HepG2 (cell line): Measurements from ENCODE around the gene ANKRD11. TPM values are rescaled to one million over a fixed set of nuclear protein-coding genes. Genes with fewer than 3 reads are reported as not detected.
A peak's percentile ranks its signal among the peaks of the same experiment; 100 is the strongest.

ENCODE experiments used
- DPF2 ChIP-seq: sonication (generic); formaldehyde crosslinking; IDR thresholded peaks from 2 replicates; pipeline ENCODE4 v1.4.0; 2020; ENCODE audit warnings: mild to moderate bottlenecking, low read depth, missing genetic modification reagents, borderline replicate concordance
- HMGA1 ChIP-seq: sonication (generic); formaldehyde crosslinking; conservative IDR thresholded peaks from 2 replicates; pipeline ENCODE4 v1.4.0; 2020; ENCODE audit warnings: missing genetic modification reagents
- JUN ChIP-seq: sonication (generic); formaldehyde crosslinking; IDR thresholded peaks from 2 replicates; pipeline ENCODE4 v1.4.0; 2020; ENCODE audit warnings: mild to moderate bottlenecking, missing genetic modification reagents
- KLF6 ChIP-seq: IDR thresholded peaks from 2 replicates; pipeline ENCODE4 v1.8.0; 2016; ENCODE audit warnings: missing biosample characterization, missing genetic modification reagents
- NBN ChIP-seq: fragments of 450-650 bp; conservative IDR thresholded peaks from 2 replicates; pipeline ENCODE4 v1.6.1; 2017
- NCOA5 ChIP-seq: sonication (generic); formaldehyde crosslinking; IDR thresholded peaks from 2 replicates; pipeline ENCODE4 v1.4.0; 2020; ENCODE audit warnings: missing genetic modification reagents
- NFE2L1 ChIP-seq: sonication (generic); formaldehyde crosslinking; IDR thresholded peaks from 2 replicates; pipeline ENCODE4 v1.4.0; 2020; ENCODE audit warnings: missing genetic modification reagents, mild to moderate bottlenecking, borderline replicate concordance
- PHF20 ChIP-seq: sonication (generic); formaldehyde crosslinking; IDR thresholded peaks from 2 replicates; pipeline ENCODE4 v1.5.0; 2020; ENCODE audit warnings: mild to moderate bottlenecking, missing genetic modification reagents
- PLRG1 ChIP-seq: fragments of 450-650 bp; conservative IDR thresholded peaks from 2 replicates; pipeline ENCODE4 v1.6.1; 2016
- RAD51 ChIP-seq: fragments of 450-650 bp; IDR thresholded peaks from 2 replicates; pipeline ENCODE4 v1.6.1; 2016; ENCODE audit warnings: borderline replicate concordance
- RARA ChIP-seq: IDR thresholded peaks from 2 replicates; pipeline ENCODE4 v1.6.1; 2016; ENCODE audit warnings: missing genetic modification reagents, missing compliant biosample characterization
- SALL1 ChIP-seq: sonication (generic); formaldehyde crosslinking; IDR thresholded peaks from 2 replicates; pipeline ENCODE4 v1.8.0; 2022; ENCODE audit warnings: mild to moderate bottlenecking, missing genetic modification reagents
- SAP130 ChIP-seq: IDR thresholded peaks from 2 replicates; pipeline ENCODE4 v1.6.1; 2016; ENCODE audit warnings: low read depth
- SATB2 ChIP-seq: sonication (generic); formaldehyde crosslinking; IDR thresholded peaks from 2 replicates; pipeline ENCODE4 v1.5.0; 2020; ENCODE audit warnings: missing genetic modification reagents
- SIN3B ChIP-seq: fragments of 150-350 bp; IDR thresholded peaks from 2 replicates; pipeline ENCODE4 v1.6.1; 2014; ENCODE audit warnings: low read length
- THAP11 ChIP-seq: IDR thresholded peaks from 2 replicates; pipeline ENCODE4 v1.6.1; 2016; ENCODE audit warnings: missing biosample characterization, missing genetic modification reagents
- YEATS4 ChIP-seq: sonication (generic); formaldehyde crosslinking; IDR thresholded peaks from 2 replicates; pipeline ENCODE4 v1.4.0; 2020; ENCODE audit warnings: missing genetic modification reagents, borderline replicate concordance
- ZBTB7A ChIP-seq: sonication (generic); formaldehyde crosslinking; IDR thresholded peaks from 2 replicates; pipeline ENCODE4 v1.8.0; 2022; ENCODE audit warnings: mild to moderate bottlenecking, missing genetic modification reagents
- ZIK1 ChIP-seq: sonication (generic); formaldehyde crosslinking; IDR thresholded peaks from 2 replicates; pipeline ENCODE4 v1.5.0; 2020; ENCODE audit warnings: mild to moderate bottlenecking, low read depth, missing genetic modification reagents, borderline replicate concordance
- ZNF160 ChIP-seq: sonication (generic); formaldehyde crosslinking; IDR thresholded peaks from 2 replicates; pipeline ENCODE4 v1.8.0; 2022; ENCODE audit warnings: mild to moderate bottlenecking, inconsistent platforms, missing genetic modification reagents
- ZNF264 ChIP-seq: sonication (generic); formaldehyde crosslinking; IDR thresholded peaks from 2 replicates; pipeline ENCODE4 v1.4.0; 2020; ENCODE audit warnings: missing genetic modification reagents
- ZNF501 ChIP-seq: sonication (generic); formaldehyde crosslinking; IDR thresholded peaks from 2 replicates; pipeline ENCODE4 v1.5.1; 2020; ENCODE audit warnings: mild to moderate bottlenecking, moderate library complexity, missing genetic modification reagents
- ZNF558 ChIP-seq: sonication (generic); formaldehyde crosslinking; IDR thresholded peaks from 2 replicates; pipeline ENCODE4 v1.9.0; 2022; ENCODE audit warnings: mild to moderate bottlenecking, missing genetic modification reagents, borderline replicate concordance
- ZNF616 ChIP-seq: sonication (generic); formaldehyde crosslinking; IDR thresholded peaks from 2 replicates; pipeline ENCODE4 v1.5.0; 2020; ENCODE audit warnings: low read depth, mild to moderate bottlenecking, missing genetic modification reagents
- ZNF749 ChIP-seq: sonication (generic); formaldehyde crosslinking; IDR thresholded peaks from 2 replicates; pipeline ENCODE4 v1.8.0; 2022; ENCODE audit warnings: mild to moderate bottlenecking, missing genetic modification reagents, moderate library complexity, borderline replicate concordance
- ZNF761 ChIP-seq: sonication (generic); formaldehyde crosslinking; conservative IDR thresholded peaks from 2 replicates; pipeline ENCODE4 v1.4.0; 2020; ENCODE audit warnings: mild to moderate bottlenecking, missing genetic modification reagents
- ZNF83 ChIP-seq: sonication (generic); formaldehyde crosslinking; IDR thresholded peaks from 2 replicates; pipeline ENCODE4 v1.4.0; 2020; ENCODE audit warnings: missing genetic modification reagents, mild to moderate bottlenecking, borderline replicate concordance
- ZNF878 ChIP-seq: sonication (generic); formaldehyde crosslinking; IDR thresholded peaks from 2 replicates; pipeline ENCODE4 v1.8.1; 2023; ENCODE audit warnings: mild to moderate bottlenecking, missing genetic modification reagents, moderate library complexity
- polyA plus RNA-seq, 8 experiments: library from polyadenylated mRNA; depleted of rRNA in 3 of 8; stranded (reverse) in 7 of 8; unstranded in 1 of 8; fragments of >200 nt; fragmentation: Illumina TruSeq in 4 of 8; extraction: Trizol in 4 of 8; gene quantifications; 2 replicates each; pipeline versions ENCODE4 v1.2.1 to v1.2.3, GENCODE V29; 2011 to 2016; ENCODE audit warnings: low read depth in 4 of 8, missing spikeins in 1 of 8, mixed read lengths in 1 of 8; ENCODE audit not compliant: insufficient read depth in 1 of 8
- total RNA-seq, 5 experiments: library from RNA; depleted of rRNA; stranded (reverse); fragments of >200 nt; fragmentation: Illumina TruSeq; extraction: Trizol; gene quantifications; 2 replicates each; pipeline ENCODE4 v1.2.3, GENCODE V29; 2016; ENCODE audit warnings: low read depth in 1 of 5
- TF ChIP-seq, protein P1 (sequence below): sonication (generic); formaldehyde crosslinking; IDR thresholded peaks from 2 replicates; pipeline ENCODE4 v1.9.0; 2022; ENCODE audit warnings: missing genetic modification reagents, mild to moderate bottlenecking, borderline replicate concordance
- TF ChIP-seq, protein P2 (sequence below): sonication (generic); formaldehyde crosslinking; IDR thresholded peaks from 2 replicates; pipeline ENCODE4 v1.8.1; 2023; ENCODE audit warnings: mild to moderate bottlenecking, missing genetic modification reagents

The ANKRD11 gene
- total and polyA plus RNA-seq, 2 of the 13 experiments (the other 11 are each of a cell fraction or from before 2014, with no cell fraction given), result 21.4 to 38.4 TPM

DNA sequence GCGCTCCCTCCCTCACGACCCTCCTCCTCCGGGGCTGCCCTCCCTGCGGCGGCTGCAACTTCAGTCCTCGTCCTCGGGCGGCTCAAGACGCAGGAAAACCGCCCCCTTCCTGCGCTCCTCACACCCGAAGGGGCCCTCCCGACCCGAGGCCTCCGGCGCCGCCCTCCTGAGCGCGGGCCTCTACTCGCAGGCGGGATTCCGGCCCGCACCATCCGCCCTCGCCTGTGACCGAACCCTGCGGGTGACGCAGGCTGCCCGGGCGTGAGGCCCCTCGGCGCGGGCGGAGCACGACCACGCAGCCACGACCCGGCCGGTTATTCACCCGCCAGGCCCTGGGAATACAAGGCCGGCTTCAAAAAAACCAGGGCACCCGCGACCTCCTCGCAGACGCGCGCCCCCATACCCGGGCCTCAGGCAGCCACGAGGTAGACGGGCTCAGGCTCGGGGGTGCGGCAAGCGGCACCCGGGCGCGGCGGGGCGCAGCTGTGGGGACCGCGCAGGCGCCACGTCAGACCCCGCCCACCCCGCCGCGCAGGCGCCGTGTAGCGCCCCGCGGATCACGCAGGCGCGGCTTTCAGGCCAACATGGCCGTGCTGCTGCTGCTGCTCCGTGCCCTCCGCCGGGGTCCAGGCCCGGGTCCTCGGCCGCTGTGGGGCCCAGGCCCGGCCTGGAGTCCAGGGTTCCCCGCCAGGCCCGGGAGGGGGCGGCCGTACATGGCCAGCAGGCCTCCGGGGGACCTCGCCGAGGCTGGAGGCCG, 17.7 kb upstream of the ANKRD11 start, which contains the start of gene SPG7 (continued):
- TF ChIP-seq, protein P1, sequence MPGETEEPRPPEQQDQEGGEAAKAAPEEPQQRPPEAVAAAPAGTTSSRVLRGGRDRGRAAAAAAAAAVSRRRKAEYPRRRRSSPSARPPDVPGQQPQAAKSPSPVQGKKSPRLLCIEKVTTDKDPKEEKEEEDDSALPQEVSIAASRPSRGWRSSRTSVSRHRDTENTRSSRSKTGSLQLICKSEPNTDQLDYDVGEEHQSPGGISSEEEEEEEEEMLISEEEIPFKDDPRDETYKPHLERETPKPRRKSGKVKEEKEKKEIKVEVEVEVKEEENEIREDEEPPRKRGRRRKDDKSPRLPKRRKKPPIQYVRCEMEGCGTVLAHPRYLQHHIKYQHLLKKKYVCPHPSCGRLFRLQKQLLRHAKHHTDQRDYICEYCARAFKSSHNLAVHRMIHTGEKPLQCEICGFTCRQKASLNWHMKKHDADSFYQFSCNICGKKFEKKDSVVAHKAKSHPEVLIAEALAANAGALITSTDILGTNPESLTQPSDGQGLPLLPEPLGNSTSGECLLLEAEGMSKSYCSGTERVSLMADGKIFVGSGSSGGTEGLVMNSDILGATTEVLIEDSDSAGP (CRISPR knock-in tag), result peak; percentile 77; the same call in 1 of the 2 replicates
- TF ChIP-seq SATB2 (peak; percentile 84), ZNF616 (CRISPR knock-in tag) (no peak), PLRG1 (no peak), ZNF264 (CRISPR knock-in tag) (peak; percentile 78; the same call in 1 of the 2 replicates), SALL1 (no peak; the same call in none of the 2 replicates), ZNF749 (CRISPR knock-in tag) (no peak), NBN (no peak), ZNF878 (CRISPR knock-in tag) (no peak; the same call in 1 of the 2 replicates), SIN3B (peak; percentile 54; the same call in 1 of the 2 replicates), DPF2 (CRISPR knock-in tag) (no peak), ZNF558 (CRISPR knock-in tag) (peak; percentile 99; the same call in 1 of the 2 replicates), ZNF761 (peak; percentile 97), YEATS4 (CRISPR knock-in tag) (peak; percentile 97), ZIK1 (CRISPR knock-in tag) (peak; percentile 71; the same call in 1 of the 2 replicates), SAP130 (peak; percentile 91), NCOA5 (CRISPR knock-in tag) (no peak), HMGA1 (no peak), RAD51 (no peak), ZNF501 (CRISPR knock-in tag) (peak; percentile 98), PHF20 (peak; percentile 75), RARA (CRISPR knock-in tag) (peak; percentile 21; the same call in 1 of the 2 replicates), JUN (peak; percentile 11; the same call in 1 of the 2 replicates), ZBTB7A (CRISPR knock-in tag) (peak; percentile 63; the same call in 1 of the 2 replicates), ZNF83 (CRISPR knock-in tag) (peak; percentile 14; the same call in 1 of the 2 replicates), THAP11 (CRISPR knock-in tag) (peak; percentile 60), ZNF160 (CRISPR knock-in tag) (no peak; the same call in 1 of the 2 replicates), KLF6 (CRISPR knock-in tag) (peak; percentile 93), NFE2L1 (CRISPR knock-in tag) (peak; percentile 79; the same call in 1 of the 2 replicates)
- TF ChIP-seq, protein P2, sequence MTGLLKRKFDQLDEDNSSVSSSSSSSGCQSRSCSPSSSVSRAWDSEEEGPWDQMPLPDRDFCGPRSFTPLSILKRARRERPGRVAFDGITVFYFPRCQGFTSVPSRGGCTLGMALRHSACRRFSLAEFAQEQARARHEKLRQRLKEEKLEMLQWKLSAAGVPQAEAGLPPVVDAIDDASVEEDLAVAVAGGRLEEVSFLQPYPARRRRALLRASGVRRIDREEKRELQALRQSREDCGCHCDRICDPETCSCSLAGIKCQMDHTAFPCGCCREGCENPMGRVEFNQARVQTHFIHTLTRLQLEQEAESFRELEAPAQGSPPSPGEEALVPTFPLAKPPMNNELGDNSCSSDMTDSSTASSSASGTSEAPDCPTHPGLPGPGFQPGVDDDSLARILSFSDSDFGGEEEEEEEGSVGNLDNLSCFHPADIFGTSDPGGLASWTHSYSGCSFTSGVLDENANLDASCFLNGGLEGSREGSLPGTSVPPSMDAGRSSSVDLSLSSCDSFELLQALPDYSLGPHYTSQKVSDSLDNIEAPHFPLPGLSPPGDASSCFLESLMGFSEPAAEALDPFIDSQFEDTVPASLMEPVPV (CRISPR knock-in tag), result 0 out of 2 replicates have a peak, but pooled peaks have one; percentile 60
